ENCODE measurements around the gene PSAT1. TPM values are rescaled to one million over a fixed set of nuclear protein-coding genes. Genes with fewer than 3 reads are reported as not detected.

PSAT1 gene
- polyA plus RNA-seq, 1 donor from 2014 or later: 18.0 TPM

DNA sequence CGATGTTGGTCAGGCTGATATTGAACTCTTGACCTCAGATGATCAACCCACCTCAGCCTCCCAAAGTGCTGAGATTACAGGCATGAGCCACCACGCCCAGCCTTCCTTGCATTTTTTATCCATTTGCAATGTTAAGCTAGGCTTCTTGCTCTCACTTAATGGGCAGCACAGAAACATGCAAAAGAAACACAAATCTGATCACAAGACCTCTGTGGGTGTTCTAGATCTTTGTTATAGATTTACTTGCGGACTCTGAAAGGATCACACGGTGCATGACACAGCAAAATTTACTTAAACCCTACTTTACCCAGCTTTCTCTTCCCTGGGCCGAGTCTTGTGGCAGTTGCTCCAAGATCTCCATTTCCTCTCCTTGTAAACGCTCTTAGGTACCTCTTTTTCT, 71.3 kb downstream of the PSAT1 start:
- Histone ChIP-seq H3K9me3 (ENCODE audit: low read length) (no peaks in the 10 kb centered on the region), H2AFZ (ENCODE audit: low read depth, low read length) (no peak overlapping the region), H3K27me3 (ENCODE audit: insufficient read depth, low read depth, low read length) (no peaks in the 10 kb centered on the region), H3K9ac (ENCODE audit: low read length) (no peak overlapping the region), H3K4me2 (ENCODE audit: low read length) (no peak overlapping the region), H3K9me2 (ENCODE audit: insufficient read depth, low read length) (no peaks in the 10 kb centered on the region), H3K79me2 (replicated peaks; ENCODE audit: insufficient read depth, low read length) (no peaks in the 10 kb centered on the region), H3K36me3 (ENCODE audit: insufficient read depth, low read length) (no peaks in the 10 kb centered on the region), H3F3A (ENCODE audit: insufficient read depth, low read length, poor library complexity, severe bottlenecking) (no peaks in the 10 kb centered on the region), H3K4me3 (ENCODE audit: low read length) (no peak overlapping the region), H4K20me1 (ENCODE audit: insufficient read depth) (no peaks in the 10 kb centered on the region), H3K27ac (ENCODE audit: low read length) (no peak overlapping the region)
- TF ChIP-seq TAF1 (IDR thresholded peaks at IDR 0.05; ENCODE audit: low read depth) (no peak), SMC3 (conservative IDR thresholded peaks at IDR 0.05; ENCODE audit: poor library complexity) (no peak), EP300 (conservative IDR thresholded peaks at IDR 0.05; ENCODE audit: poor library complexity, severe bottlenecking) (no peak), MXI1 (conservative IDR thresholded peaks at IDR 0.05; ENCODE audit: poor library complexity, severe bottlenecking) (no peak), REST (IDR thresholded peaks at IDR 0.05; ENCODE audit: borderline replicate concordance) (no peak), RAD21 (conservative IDR thresholded peaks at IDR 0.05) (no peak)
- TF ChIP-seq, protein P1, sequence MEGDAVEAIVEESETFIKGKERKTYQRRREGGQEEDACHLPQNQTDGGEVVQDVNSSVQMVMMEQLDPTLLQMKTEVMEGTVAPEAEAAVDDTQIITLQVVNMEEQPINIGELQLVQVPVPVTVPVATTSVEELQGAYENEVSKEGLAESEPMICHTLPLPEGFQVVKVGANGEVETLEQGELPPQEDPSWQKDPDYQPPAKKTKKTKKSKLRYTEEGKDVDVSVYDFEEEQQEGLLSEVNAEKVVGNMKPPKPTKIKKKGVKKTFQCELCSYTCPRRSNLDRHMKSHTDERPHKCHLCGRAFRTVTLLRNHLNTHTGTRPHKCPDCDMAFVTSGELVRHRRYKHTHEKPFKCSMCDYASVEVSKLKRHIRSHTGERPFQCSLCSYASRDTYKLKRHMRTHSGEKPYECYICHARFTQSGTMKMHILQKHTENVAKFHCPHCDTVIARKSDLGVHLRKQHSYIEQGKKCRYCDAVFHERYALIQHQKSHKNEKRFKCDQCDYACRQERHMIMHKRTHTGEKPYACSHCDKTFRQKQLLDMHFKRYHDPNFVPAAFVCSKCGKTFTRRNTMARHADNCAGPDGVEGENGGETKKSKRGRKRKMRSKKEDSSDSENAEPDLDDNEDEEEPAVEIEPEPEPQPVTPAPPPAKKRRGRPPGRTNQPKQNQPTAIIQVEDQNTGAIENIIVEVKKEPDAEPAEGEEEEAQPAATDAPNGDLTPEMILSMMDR (IDR thresholded peaks at IDR 0.05; ENCODE audit: poor library complexity, severe bottlenecking): no peak

DNA sequence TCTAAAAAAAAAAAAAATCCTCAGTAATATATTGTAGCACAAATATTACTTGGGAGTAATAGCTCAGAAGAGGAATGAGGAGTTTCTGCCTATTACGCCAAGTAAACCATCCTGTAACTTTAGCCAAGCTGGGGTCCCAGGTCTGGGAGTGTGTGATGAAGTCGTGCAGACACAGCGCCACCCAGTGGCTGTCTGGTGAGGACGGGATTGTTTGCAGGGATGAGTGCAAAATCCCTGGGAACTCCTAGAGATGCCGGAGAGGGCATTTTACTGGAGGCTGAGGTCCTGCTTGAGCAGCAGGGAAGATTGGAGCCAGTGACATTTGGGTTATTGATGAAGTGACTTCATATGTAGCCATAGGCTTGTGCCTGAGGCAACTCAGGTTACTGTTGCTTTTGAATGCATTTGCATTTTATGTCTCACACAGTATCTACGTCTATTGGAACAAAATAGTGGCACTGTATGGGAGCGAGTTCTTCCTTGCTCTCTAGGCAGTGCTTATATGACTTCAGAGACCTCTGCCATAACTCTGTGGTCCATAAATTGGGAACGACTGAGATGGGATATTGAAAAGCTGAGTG, 72.8 kb downstream of the PSAT1 start:
- Histone ChIP-seq H3K27me3 (ENCODE audit: insufficient read depth, low read depth, low read length) (no peaks in the 10 kb centered on the region), H3K9ac (ENCODE audit: low read length) (no peak overlapping the region), H3K4me3 (ENCODE audit: low read length) (no peak overlapping the region)

More for the DNA sequence above, 72.8 kb downstream of the PSAT1 start:
- H3K27ac ChIP-seq (ENCODE audit: low read length): no peak overlapping the region
- no peaks in the 10 kb centered on the region for H4K20me1 ChIP-seq (ENCODE audit: insufficient read depth)
- no peak overlapping the region for H3K4me2 ChIP-seq (ENCODE audit: low read length)
- TF ChIP-seq RAD21 (conservative IDR thresholded peaks at IDR 0.05) (no peak), EZH2 (IDR thresholded peaks at IDR 0.05; ENCODE audit: borderline replicate concordance, insufficient read depth, low read length, poor library complexity, severe bottlenecking) (no peak)
- TF ChIP-seq, protein P1 (IDR thresholded peaks at IDR 0.05; ENCODE audit: poor library complexity, severe bottlenecking): peak; percentile 42
- no peaks in the 10 kb centered on the region for H3K9me2 ChIP-seq (ENCODE audit: insufficient read depth, low read length)
- H3K36me3 ChIP-seq (ENCODE audit: insufficient read depth, low read length): no peaks in the 10 kb centered on the region
- no peaks in the 10 kb centered on the region for H3F3A ChIP-seq (ENCODE audit: insufficient read depth, low read length, poor library complexity, severe bottlenecking)
- H3K79me2 ChIP-seq (replicated peaks; ENCODE audit: insufficient read depth, low read length): no peaks in the 10 kb centered on the region
- H3K9me3 ChIP-seq (ENCODE audit: low read length): no peaks in the 10 kb centered on the region
- H2AFZ ChIP-seq (ENCODE audit: low read depth, low read length): no peak overlapping the region
